ENCODE results near the gene TBPL1. TPM values are rescaled to one million over a fixed set of nuclear protein-coding genes. Genes with fewer than 3 reads are reported as not detected.
"Not testable (repeated sequence)": the region's sequence is repeated elsewhere in the genome, so short reads cannot be mapped to it uniquely, and the experiment has no call there.

TBPL1 gene
- total RNA-seq = 13.3 and 34.3 TPM in 2 replicates

GRCh38 chr6:133952815-133953633 lies at the start of gene TBPL1:
Gene TBPL1 (plus strand): TSS chr6:133953224. CDS start chr6:133980126, 26,902 bp downstream.
- peak; percentile 97 for DNase-seq (ENCODE audit: low read depth in 2 of 2)

GRCh38 chr6:133903855-133904254 lies 49.2 kb upstream of the TBPL1 start:
- no peak for DNase-seq (ENCODE audit: low read depth in 2 of 2)

GRCh38 chr6:133906050-133906449 lies 47.0 kb upstream of the TBPL1 start:
- no peak for DNase-seq (ENCODE audit: low read depth in 2 of 2)

- peak; percentile 89 to 90 for DNase-seq (ENCODE audit: low read depth in 2 of 2)
Observed at GRCh38 chr6:133916650-133917151, 36.3 kb upstream of the TBPL1 start.

GRCh38 chr6:133917781-133918180 lies 35.2 kb upstream of the TBPL1 start:
- peak in 1 of 2 donors; percentile 56 for DNase-seq (ENCODE audit: low read depth in 2 of 2)

GRCh38 chr6:133918208-133918930 lies 34.7 kb upstream of the TBPL1 start:
- no peak for DNase-seq (ENCODE audit: low read depth in 2 of 2)

- DNase-seq (ENCODE audit: low read depth in 2 of 2) = no peak
Observed at GRCh38 chr6:133919362-133919761, 33.7 kb upstream of the TBPL1 start.

GRCh38 chr6:133921249-133921859 lies 31.7 kb upstream of the TBPL1 start:
- DNase-seq (ENCODE audit: low read depth in 2 of 2) = peak; percentile 76 to 84

- peak; percentile 81 to 90 for DNase-seq (ENCODE audit: low read depth in 2 of 2)
Observed at GRCh38 chr6:133923938-133924593, 29.0 kb upstream of the TBPL1 start.

- not testable (repeated sequence) for DNase-seq (ENCODE audit: low read depth in 2 of 2)
Observed at GRCh38 chr6:133931221-133931620, 21.8 kb upstream of the TBPL1 start.

GRCh38 chr6:133936352-133936751 lies 16.7 kb upstream of the TBPL1 start:
- DNase-seq (ENCODE audit: low read depth in 2 of 2) = not testable (repeated sequence)

- DNase-seq (ENCODE audit: low read depth in 2 of 2) = no peak
Observed at GRCh38 chr6:133937909-133938308, 15.1 kb upstream of the TBPL1 start.

GRCh38 chr6:133938533-133938932 lies 14.5 kb upstream of the TBPL1 start:
- DNase-seq (ENCODE audit: low read depth in 2 of 2) = no peak

- peak in 1 of 2 donors; percentile 92 for DNase-seq (ENCODE audit: low read depth in 2 of 2)
Observed at GRCh38 chr6:133939778-133940667, 13.0 kb upstream of the TBPL1 start.

GRCh38 chr6:133945158-133945557 lies 7.9 kb upstream of the TBPL1 start:
- no peak for DNase-seq (ENCODE audit: low read depth in 2 of 2)

- DNase-seq (ENCODE audit: low read depth in 2 of 2) = peak in 1 of 2 donors; percentile 61
Observed at GRCh38 chr6:133947302-133947900, 5.6 kb upstream of the TBPL1 start.

- no peak for DNase-seq (ENCODE audit: low read depth in 2 of 2)
Observed at GRCh38 chr6:133948472-133948871, 4.6 kb upstream of the TBPL1 start.

GRCh38 chr6:133951227-133951626 lies 1.8 kb upstream of the TBPL1 start:
- DNase-seq (ENCODE audit: low read depth in 2 of 2) = no peak

GRCh38 chr6:133951881-133952814 lies 876 bp upstream of the TBPL1 start:
- DNase-seq (ENCODE audit: low read depth in 2 of 2) = peak; percentile 80 to 82

Data from lung microvascular endothelial cell (primary cell).